Measurements from ENCODE around the gene GDF15. TPM values are rescaled to one million over a fixed set of nuclear protein-coding genes. Genes with fewer than 3 reads are reported as not detected.
A peak's percentile ranks its signal among the peaks of the same experiment; 100 is the strongest.
"Not testable (repeated sequence)": the region's sequence is repeated elsewhere in the genome, so short reads cannot be mapped to it uniquely, and the experiment has no call there.

The GDF15 gene
- total RNA-seq, 1 donor from 2014 or later, result 8.3 TPM

DNA sequence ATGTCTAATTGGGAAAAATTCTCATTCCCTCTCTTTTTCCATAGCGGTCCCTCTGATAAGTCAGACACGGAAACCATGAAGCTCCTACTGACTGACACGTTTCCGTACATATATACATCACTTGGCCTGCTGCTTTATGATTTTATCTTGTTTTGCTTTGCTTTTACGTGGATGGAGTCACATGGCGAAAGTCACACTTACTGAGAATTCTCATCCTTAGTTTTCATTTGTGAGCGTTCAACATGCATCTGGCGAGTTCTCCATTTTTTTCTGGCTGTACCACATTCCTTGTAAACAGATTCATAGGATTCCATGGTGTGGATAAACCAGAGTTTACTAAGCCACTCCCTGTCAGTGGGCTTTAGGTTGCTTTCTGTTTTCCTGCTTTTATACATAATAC lies 24.3 kb upstream of the GDF15 start:
- intact Hi-C loops (cut with DNase I), result no loop called here
- ATAC-seq (no peak), DNase-seq (ENCODE audit: low spot score) (no peak)

DNA sequence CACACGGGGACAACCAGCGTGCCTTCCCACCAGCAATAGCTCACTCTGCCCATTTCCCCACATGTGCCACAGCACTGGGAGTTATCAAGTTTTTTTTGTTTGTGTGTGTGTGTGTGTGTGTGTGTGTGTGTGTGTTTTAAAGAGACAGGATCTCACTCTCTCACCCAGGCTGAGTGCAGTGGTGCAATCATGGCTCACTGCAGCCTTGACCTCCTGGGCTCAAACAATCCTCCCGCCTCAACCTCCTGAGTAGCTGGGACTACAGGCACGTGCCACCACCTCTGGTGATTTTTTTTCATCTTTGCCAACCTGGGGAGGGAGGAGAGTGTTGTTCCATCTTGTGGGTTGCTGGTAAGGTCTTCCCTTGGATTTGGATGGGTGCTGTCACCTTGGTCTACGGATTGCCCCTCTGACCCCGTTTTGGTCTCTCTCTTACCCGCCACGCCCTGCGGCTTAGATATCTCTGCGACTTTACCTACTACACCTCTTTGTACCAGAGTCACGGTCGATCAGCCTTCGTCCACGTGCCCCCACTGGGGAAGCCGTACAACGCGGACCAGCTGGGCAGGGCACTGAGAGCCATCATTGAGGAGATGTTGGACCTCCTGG lies 22.9 kb upstream of the GDF15 start:
- DNase-seq (ENCODE audit: low spot score) (no peak), ATAC-seq (no peak)
- intact Hi-C loops (cut with DNase I), result no loop called here

GRCh38 chr19:18363787-18364186 lies 22.2 kb upstream of the GDF15 start:
- intact Hi-C loops (cut with DNase I), result no loop called here
- DNase-seq (ENCODE audit: low spot score), result no peak
- no peak for ATAC-seq

- intact Hi-C loops (cut with DNase I); DNase-seq (ENCODE audit: low spot score): not testable (repeated sequence)
- ATAC-seq, result peak; percentile 18
These were observed 21.6 kb upstream of the GDF15 start for GRCh38 chr19:18364277-18364825.

DNA sequence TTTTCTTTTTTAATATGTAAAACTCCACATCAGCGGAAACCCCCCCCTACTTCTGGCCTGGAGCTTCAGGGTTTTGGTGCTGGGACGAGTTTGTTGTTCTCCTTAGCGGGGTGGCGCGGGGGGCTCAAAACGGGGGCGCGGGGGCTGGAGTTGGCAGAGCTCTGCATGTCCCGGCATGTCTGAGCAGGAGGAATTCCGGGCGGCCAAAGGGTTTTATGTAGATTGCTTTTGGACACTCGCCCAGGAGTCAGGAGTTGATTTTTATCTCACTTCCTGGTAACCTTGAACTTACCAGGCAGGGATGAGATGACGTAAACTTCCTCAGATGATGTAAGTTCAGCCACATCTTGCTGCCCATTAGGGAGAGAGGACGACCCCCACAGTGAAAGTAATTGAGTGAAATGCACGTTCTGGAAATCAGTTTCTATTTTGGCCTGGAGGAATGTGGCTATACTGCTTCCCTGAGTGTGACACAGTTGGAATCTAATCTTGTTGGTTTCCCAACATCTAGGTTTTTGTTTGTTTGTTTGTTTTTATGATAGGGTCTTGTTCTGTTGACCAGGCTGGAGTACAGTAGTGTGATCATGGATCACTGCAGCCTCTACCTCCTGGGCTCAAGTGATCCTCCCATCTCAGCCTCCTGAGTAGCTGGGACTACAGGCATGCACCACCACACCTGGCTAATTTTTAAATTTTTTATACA lies 21.0 kb upstream of the GDF15 start:
- peak; percentile 82 for DNase-seq (ENCODE audit: low spot score)
- ATAC-seq, result peak; percentile 81
- intact Hi-C loops (cut with DNase I), result no loop called here

DNA sequence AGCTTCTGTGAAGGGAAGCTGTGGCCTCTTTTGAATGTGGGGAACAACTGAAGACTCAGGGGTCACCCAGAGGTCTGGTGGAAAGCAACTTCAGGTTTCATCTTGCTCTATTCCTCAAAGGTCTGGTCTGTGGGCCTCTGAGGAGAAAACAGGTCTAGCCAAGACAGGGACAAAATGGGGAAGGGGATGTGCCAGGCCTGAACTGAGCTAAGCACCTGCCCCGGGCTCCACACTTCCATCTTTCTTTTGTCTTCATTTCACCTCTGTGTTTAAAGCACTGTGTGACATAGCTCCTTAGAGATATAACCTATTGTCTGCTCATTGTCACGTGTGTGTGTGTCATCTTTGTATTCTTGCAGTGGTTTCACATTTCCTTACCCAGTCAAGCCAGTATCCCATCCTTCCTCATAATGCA lies 19.9 kb upstream of the GDF15 start:
- intact Hi-C loops (cut with DNase I), result no loop called here
- ATAC-seq (no peak), DNase-seq (ENCODE audit: low spot score) (no peak)

GRCh38 chr19:18368504-18369222 lies 17.3 kb upstream of the GDF15 start:
- DNase-seq (ENCODE audit: low spot score), result no peak
- no peak for ATAC-seq
- intact Hi-C loops (cut with DNase I), result no loop called here

DNA sequence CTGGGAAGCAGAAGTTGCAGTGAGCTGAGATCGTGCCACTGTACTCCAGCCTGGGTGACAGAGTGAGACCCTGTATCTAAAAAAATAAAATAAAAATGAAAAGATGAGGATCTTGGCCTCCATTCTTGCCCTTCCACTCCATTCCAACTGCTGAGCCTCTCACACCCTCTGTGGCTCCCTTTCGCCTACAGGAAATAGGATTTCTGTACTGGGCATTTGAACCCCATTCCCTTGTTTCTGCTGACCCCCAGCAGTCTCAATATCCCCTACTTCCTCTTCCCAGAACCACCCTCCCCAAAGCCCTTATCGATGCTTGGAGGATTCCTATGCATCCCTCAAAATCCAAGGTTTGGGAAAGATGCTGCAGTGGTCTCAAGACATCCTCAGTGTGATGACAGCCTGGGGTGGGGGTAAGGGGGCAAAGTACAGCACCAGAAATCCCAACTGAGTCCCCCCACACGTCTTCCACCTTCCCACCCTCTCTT lies 12.5 kb upstream of the GDF15 start:
- ATAC-seq (no peak), DNase-seq (ENCODE audit: low spot score) (no peak)
- intact Hi-C loops (cut with DNase I), result no loop called here

GRCh38 chr19:18373892-18374629 lies 11.9 kb upstream of the GDF15 start:
- intact Hi-C loops (cut with DNase I), result no loop called here
- peak; percentile 97 for ATAC-seq
- DNase-seq (ENCODE audit: low spot score), result peak; percentile 95

GRCh38 chr19:18377026-18377425 lies 8.9 kb upstream of the GDF15 start:
- intact Hi-C loops (cut with DNase I), result no loop called here
- ATAC-seq (no peak), DNase-seq (ENCODE audit: low spot score) (no peak)

DNA sequence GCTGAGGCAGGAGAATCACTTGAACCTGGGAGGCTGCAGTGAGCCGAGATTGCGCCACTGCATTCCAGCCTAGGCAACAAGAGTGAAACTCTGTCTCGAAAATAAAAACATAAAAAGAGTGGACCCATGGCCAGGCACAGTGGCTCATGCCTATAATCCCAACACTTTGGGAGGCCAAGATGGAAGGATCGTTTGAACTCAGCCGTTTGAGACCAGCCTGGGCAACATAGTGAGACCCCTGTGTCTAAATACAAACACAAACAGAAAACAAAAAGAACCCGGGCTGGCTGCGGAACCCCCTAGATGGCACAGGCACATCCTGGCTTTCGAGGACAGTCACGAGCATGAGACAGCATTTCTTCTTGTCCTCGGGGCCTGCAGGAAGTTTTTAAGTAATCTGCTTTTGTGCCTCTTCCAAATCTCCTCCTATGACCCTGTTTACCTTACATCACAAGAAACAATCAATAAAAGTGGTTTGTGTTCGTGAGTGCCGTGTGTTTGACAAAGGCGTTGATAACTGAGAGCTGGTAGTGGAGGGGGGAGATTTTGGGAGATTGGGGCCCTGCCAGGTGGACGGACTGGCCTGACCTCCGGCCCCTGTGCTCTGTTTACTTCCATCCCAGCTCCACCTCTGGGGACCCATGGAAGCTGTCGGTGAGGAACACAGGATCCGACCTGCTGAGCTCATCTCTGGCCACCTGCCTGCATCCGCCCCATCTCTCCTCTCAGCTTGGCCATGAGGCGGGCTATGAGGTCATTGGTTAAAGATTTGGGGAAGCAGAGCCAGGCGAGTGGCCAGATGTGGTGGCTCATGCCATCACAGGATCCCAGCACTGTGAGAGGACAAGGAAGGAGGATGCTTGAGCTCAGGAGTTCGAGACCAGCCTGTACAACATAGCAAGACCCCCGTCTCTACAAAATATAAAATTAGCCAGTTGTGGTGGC lies 5.9 kb upstream of the GDF15 start:
- ATAC-seq, result peak; percentile 97
- intact Hi-C loops (cut with DNase I), result no loop called here

DNA sequence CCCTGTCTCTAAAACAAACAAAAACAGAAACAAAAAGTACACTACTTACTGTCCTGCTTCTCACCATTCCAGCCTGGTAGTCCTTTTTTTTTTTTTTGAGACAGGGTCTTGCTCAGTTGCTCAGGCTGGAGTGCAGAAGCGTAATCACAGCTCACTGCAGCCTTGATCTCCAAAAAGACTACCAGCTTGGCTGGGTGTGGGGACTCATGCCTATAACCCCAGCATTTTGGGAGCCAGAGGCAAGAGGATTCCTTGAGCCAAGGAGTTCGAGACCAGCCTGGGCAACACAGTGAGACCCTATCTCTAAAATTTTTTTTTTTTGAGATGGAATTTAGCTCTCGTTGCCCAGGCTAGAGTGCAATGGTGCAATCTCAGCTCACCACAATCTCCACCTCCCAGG lies 5.1 kb upstream of the GDF15 start:
- intact Hi-C loops (cut with DNase I), result no loop called here
- no peak for ATAC-seq
- no peak for DNase-seq (ENCODE audit: low spot score)

More for the DNA sequence above, 5.9 kb upstream of the GDF15 start:
- DNase-seq (ENCODE audit: low spot score), result peak; percentile 95

DNA sequence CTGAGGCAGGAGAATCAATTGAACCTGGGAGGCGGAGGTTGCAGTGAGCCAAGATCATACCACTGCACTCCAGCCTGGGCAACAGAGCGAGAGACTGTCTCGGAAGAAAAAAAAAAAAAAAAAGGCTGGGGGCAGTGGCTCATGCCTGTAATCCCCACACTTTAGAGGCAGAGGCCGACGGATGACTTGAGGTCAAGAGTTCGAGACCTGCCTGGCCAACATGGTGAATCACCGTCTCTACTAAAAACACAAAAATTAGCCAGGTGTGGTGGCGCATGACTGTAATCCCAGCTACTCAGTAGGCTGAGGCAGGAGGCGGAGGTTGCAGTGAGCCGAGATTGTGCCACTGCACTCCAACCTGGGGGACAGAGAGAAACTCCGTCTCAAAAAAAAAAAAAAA lies 2.3 kb upstream of the GDF15 start:
- ATAC-seq; intact Hi-C loops (cut with DNase I); DNase-seq (ENCODE audit: low spot score): not testable (repeated sequence)

DNA sequence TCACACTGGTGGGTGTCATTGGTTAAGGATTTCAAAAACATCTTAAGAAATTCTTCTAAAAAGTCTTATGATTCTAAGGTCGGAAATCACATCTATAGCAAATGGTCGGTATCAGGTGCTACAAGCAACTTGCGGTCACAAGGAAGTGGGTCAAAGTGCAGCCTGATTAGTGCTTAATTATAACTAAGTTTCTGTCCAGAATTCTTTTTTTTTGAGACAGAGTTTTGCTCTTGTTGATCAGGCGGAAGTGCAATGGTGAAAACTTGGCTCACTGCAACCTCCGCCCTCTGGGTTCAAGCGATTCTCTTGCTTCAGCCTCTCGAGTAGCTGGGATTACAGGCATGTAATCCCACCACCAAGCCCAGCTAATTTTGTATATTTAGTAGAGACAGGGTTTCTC lies 1.2 kb upstream of the GDF15 start:
- DNase-seq (ENCODE audit: low spot score), result no peak
- no peak for ATAC-seq
- intact Hi-C loops (cut with DNase I), result no loop called here

DNA sequence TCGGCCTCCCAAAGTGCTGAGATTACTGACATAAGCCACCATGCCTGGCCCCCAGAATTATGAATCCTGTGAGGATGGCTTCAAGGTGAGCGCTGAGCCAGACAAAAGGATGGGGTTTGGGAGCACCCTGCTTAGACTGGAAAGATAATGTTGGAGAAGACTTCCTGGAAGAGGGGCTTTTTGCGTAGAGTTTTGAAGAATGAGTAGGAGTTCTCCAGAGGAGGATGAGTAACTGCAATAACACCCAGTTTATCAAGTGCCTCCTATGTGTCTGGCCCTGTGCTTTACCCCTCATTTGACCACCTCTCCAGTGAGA lies 641 bp upstream of the GDF15 start:
- intact Hi-C loops (cut with DNase I), result no loop called here
- DNase-seq (ENCODE audit: low spot score) (no peak), ATAC-seq (no peak)

DNA sequence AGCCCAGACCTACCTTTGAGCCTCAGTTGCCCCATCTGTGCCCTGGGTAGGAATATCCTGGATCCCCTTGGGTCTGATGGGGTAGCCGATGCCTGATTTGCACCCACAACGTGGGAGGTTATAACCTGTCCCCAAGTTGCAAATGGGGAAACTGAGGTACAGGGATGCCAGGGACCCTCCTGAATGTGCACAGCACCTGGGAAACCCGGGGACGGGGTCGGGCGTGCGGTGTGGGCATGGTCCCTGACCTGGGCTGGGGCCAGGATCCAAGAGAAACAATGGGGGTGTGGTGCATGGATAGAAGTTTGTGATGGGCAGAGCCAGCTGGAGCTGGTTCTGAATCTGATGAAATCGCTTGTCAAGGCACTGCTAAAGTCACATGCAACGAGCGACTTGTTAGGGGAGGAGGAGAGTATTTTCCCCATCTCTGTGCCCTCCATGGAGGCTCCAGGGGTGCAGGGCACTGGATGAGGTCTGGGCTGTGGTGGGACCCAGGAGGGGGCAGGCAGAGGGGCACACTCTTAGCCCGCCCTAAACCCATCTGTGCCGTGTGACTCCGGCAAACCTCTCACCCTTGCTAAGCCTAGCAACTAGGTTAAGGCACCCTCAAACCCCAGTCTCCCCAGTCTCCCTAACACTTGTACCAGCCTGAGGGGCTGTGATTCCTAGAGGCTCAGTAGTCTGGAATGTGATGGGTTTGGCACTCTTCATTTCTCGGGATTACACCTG lies 749 bp downstream of the GDF15 start:
- ATAC-seq (peak; percentile 62), DNase-seq (ENCODE audit: low spot score) (no peak)
- intact Hi-C loops (cut with DNase I), result no loop called here

DNA sequence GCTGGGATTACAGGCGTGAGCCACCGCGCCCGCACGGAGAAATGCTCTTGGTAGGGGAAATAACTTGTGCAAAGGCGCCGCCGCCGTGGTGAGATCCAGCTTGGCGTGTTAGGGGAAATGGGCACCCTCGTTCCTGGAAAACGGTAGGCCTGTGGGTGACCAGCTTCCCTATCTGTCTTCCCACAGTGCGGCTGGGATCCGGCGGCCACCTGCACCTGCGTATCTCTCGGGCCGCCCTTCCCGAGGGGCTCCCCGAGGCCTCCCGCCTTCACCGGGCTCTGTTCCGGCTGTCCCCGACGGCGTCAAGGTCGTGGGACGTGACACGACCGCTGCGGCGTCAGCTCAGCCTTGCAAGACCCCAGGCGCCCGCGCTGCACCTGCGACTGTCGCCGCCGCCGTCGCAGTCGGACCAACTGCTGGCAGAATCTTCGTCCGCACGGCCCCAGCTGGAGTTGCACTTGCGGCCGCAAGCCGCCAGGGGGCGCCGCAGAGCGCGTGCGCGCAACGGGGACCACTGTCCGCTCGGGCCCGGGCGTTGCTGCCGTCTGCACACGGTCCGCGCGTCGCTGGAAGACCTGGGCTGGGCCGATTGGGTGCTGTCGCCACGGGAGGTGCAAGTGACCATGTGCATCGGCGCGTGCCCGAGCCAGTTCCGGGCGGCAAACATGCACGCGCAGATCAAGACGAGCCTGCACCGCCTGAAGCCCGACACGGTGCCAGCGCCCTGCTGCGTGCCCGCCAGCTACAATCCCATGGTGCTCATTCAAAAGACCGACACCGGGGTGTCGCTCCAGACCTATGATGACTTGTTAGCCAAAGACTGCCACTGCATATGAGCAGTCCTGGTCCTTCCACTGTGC lies 2.4 kb downstream of the GDF15 start:
- intact Hi-C loops (cut with DNase I), result no loop called here
- peak; percentile 76 for ATAC-seq
- DNase-seq (ENCODE audit: low spot score), result peak; percentile 89
